Fibroblast of skin of left quadriceps (primary cell): ENCODE data around the gene HOXA1.

ENCODE experiments used
- DNase-seq, 2 experiments: peaks; one replicate each; pipeline ENCODE4 v3.0.0-alpha.2; 2013; ENCODE audit warnings: low read depth in 2 of 2

HOXA1 gene

GRCh38 chr7:27095897-27096767 is at the start of gene HOXA1:
Gene HOXA1 (minus strand): TSS chr7:27096000. CDS start chr7:27095912, 88 bp downstream.
- DNase-seq: peak; percentile 63 to 66

DNA sequence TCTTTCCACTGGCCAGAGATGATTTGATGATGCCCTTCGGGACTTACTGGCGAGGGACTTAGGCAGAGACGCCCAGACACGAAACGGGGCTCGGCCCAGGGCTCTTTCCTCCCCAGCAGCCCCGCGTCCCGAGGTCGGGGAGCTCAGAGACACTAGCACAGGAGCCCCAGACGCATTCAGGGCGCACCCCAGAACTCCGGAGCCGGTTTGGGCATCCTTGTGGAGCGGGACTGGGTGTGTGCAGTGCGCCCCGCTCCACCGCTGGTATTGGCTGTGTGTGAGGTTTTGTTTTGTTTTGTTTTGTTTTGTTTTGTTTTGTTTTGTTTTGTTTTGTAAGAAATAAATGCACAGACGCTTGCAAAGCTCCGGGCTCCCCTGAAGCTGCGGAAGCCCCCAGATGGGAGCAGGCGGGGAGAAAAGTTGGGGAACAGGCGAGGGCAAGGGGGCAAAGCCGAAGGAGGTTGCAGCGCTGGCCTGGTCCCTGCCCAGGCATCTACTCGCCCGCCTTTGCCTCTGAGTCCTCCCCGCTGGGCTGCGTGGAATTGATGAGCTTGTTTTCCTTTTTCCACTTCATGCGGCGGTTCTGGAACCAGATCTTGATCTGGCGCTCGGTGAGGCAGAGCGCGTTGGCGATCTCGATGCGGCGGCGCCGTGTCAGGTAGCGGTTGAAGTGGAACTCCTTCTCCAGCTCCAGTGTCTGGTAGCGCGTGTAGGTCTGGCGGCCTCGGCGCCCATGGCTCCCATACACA is 49.5 kb upstream of the HOXA1 start:
- DNase-seq: no peak

DNA sequence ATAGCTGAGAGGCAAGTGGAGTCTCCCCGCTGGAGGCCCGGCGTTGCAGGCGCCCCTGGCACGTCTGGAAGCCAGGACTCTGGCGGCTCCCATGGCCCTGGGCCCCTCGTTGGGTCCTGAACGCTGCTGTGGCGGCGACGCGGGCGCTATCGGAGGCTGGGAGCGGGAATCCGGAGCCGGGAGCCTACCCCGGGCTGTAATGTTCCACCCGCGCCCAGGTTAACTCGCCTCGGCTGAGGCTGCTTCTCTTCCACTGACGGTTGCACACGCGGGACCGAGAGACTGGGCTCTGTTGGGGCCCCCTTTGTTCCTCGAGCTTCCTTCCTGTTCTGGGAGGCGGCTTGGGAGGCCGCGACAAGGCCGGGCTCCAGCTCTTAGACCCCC is 49.0 kb upstream of the HOXA1 start:
- DNase-seq: no peak

DNA sequence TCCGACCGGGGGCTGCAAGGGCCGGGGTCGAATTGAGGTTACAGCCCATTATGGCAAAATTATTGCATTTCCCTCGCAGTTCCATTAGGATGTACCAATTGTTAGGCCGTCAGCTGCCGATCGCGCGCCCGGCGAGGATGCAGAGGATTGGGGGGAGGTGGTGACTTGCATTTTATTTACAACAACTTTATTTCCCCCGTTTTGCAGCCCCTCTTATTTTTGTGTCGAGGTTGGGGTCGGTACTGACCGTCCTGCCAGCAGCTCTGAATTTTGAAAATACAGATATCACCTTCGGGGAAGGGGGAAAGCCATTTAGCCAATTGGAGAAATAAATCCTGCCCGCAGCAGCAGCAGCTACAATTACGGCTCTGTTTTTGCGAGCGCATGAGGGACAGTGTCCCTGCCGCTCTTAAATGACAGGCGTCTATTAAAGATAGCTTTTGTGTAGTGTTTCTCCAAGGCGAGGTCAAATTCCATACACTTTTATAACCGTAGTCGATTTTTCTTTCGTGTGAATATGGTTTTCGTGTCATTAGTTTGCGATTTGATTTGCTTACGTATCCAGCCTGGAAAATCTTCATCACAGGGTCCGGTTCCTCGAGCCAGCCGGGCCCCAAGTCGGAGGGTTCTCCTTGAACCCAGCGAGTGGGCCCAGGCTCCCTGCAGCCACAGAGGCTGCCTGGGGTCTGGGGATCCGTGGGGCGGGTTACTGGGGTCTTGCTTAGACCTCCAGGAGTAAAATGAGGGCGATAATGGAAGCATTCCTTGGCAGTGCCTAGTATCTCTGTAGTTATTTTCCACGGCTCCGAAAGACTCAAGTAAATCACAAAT is 48.4 kb upstream of the HOXA1 start:
- DNase-seq: no peak

DNA sequence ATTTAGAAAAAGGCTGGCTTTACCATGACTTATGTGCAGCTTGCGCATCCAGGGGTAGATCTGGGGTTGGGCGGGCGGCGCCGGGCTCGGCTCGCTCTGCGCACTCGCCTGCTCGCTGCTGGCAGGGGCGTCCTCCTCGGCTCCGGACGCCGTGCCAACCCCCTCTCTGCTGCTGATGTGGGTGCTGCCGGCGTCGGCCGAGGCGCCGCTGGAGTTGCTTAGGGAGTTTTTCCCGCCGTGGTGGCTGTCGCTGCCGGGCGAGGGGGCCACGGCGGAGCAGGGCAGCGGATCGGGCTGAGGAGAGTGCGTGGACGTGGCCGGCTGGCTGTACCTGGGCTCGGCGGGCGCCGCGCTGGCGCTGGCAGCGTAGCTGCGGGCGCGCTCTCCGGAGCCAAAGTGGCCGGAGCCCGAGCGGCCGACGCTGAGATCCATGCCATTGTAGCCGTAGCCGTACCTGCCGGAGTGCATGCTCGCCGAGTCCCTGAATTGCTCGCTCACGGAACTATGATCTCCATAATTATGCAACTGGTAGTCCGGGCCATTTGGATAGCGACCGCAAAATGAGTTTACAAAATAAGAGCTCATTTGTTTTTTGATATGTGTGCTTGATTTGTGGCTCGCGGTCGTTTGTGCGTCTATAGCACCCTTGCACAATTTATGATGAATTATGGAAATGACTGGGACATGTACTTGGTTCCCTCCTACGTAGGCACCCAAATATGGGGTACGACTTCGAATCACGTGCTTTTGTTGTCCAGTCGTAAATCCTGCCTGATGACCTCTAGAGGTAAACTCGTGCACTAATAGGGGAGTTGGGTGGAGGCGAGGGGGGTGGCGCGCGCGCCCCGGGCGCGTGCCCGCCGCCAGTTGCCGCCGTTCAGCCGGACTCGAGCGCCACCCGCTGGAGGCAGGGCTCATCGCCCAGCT is 47.5 kb upstream of the HOXA1 start, which contains the start of gene HOXA5:
HOXA5 (minus strand) TSS at position 659 of the 927 bp plus-strand sequence; CDS start at position 585, 74 bp downstream.
- DNase-seq: no peak

GRCh38 chr7:27142580-27143022 is 46.8 kb upstream of the HOXA1 start:
- DNase-seq: no peak

DNA sequence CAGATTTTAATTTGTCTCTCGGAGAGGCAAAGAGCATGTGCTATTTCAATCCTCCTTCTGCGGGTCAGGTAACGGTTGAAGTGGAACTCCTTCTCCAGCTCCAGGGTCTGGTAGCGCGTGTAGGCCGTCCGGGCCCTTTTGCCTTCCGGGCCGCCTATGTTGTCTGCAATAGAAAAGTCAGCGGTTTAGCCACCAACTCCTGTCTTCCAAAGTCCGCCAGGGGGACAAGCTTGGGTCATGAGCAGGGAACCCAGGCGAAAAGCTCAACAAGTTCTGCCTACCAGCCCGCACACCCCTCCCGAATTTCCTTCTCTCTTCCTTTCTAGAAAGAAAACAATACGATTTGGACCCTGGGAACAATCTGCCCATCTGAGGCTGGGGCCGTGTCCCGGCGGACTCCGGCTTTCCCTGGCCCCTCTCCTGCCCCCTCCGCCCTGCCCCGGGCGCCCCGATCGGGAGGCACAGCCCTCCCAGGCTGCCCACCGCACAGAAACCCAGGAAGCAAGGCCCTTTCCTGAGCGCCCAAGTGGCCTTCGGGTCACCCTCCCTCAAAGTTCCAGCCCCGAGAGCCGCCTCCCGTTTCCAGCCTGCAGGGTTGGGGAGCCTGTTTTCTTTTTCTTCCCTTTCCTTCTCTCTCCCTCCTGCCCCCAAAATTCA is 46.3 kb upstream of the HOXA1 start:
- DNase-seq: no peak

- no peak for DNase-seq
Measured at GRCh38 chr7:27141137-27141922, 45.5 kb upstream of the HOXA1 start.

- no peak for DNase-seq
Measured at GRCh38 chr7:27140126-27140857, 44.5 kb upstream of the HOXA1 start.

DNA sequence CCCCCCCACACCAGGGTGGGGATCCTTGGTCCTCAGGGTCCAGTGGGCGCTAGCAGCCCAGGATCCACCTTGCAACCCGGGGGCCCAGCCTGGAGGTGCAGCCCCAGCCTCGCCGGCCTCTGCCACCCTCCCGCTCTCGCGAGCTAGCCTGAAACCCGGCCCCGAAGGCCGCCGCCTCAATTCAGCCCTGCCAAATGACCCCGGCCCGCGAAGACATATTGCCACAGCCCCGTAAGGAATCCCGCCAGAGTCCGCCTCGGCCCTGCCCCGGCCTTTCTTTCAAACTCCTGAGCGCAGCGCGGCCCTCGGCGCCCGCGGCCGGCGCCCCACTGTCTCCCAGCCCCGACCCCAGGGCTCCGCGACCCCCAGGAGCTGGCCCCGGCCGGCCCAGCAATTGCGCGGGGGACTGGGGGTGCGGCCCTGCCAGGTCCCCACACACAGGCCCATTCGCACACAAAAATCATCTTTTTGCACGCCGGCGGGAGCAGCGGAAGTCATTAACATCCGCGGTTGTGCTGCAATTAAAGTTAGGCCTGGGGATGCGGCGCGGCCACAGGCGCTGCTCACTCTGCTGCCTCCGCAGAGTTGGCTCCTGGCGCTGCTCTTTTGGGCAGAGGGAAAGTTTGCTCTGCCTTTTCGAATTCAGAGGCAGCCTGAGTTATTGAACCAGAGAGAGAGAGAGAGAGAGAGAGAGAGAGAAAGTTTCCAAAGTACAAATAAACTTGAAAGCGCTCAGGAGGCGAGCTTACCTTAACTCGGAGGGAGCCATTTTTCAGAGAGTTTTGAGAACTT is 43.7 kb upstream of the HOXA1 start:
- no peak for DNase-seq

GRCh38 chr7:27138985-27139333 is 43.2 kb upstream of the HOXA1 start:
- no peak for DNase-seq

DNA sequence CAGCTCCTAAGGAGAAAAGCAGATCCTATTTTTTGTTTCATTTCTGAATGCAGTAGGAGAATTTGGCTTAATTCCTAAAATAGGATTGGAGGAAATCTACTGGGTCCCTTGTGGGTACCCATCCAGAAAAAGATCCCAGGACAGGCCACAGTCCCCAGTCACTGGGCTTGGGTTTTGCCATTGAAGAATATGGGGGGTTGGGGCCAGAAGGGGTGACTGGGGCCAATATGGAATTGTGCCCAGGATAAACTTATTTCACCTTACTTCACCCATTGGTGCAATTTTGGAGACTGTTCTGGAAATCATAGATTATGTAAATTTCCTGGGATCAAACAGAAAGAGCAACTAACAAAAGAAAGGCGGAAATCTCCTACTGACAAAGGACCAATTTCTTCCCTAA is 42.7 kb upstream of the HOXA1 start:
- no peak for DNase-seq

- no peak for DNase-seq
Measured at GRCh38 chr7:27137640-27138315, 42.0 kb upstream of the HOXA1 start.

- DNase-seq: peak; percentile 74 to 80
Measured at GRCh38 chr7:27134392-27134791, 38.6 kb upstream of the HOXA1 start.

DNA sequence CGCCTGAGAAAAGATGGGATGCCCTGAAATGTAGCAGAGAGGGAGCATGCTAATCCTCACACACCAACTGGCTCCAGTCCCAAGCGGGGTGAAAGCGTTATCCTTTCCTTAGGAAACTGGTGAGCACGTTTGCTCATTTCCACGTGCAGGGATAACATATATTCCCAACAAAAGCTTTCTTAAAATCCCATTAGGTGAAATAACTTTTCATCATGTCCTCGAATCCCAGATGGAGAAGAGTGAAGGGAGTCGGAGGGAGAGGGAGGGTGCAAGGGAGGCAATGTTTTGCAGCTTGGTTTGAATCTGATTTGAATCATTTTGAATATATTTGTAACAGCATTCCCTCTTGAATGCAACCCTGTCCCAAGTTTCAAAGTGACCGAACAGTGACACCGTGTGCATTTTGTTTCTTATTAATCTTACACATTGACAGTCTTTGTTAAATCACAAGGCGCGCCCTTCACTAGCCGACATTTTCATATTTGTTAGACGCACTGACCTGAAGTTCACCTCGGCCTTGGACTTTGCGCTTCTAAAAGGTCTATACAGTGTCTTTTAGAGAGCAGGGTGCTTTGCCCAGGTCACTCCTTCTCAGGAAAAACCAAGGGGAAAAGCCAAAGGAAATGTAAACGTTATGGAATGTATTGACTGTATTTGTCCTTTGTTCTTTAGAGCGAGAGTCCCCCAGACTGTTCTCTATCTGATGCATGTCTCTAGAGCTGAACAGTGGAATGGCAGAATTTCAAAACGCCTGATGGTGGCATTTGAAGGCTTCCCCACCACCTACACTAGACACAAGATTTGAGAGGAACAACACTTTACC is 37.8 kb upstream of the HOXA1 start:
- no peak for DNase-seq

DNA sequence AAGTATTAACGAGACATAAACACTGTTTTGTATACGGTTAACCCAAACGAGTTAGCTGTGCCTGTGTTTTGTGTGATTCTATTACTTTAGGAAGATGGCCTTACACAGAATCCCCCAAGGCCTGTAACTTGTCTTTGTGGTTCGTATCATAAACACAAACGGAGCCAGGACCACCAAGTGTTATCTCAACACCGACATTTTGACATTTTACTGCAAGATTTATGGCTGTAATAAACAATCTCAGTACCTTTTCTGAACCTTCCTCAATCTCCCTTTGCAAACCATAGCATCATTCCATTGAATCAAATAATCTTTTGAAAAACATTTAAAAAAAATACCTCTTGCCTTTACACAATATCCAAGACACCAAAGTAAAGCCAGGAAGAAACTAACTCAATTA is 37.2 kb upstream of the HOXA1 start:
- no peak for DNase-seq

- DNase-seq: no peak
Measured at GRCh38 chr7:27132214-27132613, 36.4 kb upstream of the HOXA1 start.
